MM.1S (cell line): ENCODE measurements around the gene METTL1.

Experiments used
- EZH2 ChIP-seq: fragments of 300-600 bp; sonication (generic); optimal IDR thresholded peaks from 2 replicates; pipeline ENCODE3; 2017; ENCODE audit warnings: low read depth, mild to moderate bottlenecking, antibody characterized with exemption, low read length, mixed read lengths
- TF ChIP-seq, protein P1 (sequence below): fragments of 300-600 bp; sonication (generic); IDR thresholded peaks from 2 replicates; pipeline ENCODE4 v1.5.1; 2016; ENCODE audit warnings: antibody characterized with exemption, low read length, mixed read lengths

- no peak for TF ChIP-seq EZH2
- TF ChIP-seq, protein P1, sequence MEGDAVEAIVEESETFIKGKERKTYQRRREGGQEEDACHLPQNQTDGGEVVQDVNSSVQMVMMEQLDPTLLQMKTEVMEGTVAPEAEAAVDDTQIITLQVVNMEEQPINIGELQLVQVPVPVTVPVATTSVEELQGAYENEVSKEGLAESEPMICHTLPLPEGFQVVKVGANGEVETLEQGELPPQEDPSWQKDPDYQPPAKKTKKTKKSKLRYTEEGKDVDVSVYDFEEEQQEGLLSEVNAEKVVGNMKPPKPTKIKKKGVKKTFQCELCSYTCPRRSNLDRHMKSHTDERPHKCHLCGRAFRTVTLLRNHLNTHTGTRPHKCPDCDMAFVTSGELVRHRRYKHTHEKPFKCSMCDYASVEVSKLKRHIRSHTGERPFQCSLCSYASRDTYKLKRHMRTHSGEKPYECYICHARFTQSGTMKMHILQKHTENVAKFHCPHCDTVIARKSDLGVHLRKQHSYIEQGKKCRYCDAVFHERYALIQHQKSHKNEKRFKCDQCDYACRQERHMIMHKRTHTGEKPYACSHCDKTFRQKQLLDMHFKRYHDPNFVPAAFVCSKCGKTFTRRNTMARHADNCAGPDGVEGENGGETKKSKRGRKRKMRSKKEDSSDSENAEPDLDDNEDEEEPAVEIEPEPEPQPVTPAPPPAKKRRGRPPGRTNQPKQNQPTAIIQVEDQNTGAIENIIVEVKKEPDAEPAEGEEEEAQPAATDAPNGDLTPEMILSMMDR: no peak
Observed at GRCh38 chr12:57783861-57784260, 12.0 kb upstream of the METTL1 start.
